ENCODE measurements around the gene GPR176. TPM values are rescaled to one million over a fixed set of nuclear protein-coding genes. Genes with fewer than 3 reads are reported as not detected.

The GPR176 gene
- polyA plus RNA-seq, 1 donor from 2014 or later: 8.3 TPM

DNA sequence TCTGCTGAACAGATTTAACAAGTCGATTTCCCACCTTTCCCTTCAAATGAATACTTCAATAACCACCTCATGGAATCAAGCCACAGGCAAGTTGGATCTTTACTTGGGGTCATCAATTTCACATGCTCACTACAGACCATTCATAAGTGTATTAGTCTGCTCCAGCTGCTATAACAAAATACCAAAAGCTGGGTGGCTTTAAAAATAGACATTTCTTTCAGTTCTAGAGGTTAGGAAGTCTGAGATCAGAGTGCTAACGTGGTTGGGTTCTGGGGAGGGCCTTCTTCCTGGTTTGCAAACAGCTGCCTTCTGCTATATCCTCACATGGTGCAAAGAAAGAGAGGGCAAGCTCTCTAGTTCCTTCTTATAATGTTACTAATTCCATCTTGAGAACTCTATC lies 5.1 kb downstream of the GPR176 start:
- no peak overlapping the region for H3K27ac ChIP-seq (ENCODE audit: low read length)
- peaks cover 21% of the 10 kb centered on the region for H3K27me3 ChIP-seq (ENCODE audit: insufficient read depth, low read depth, low read length)
- H3K9me3 ChIP-seq (ENCODE audit: low read length): no peaks in the 10 kb centered on the region
- no peak overlapping the region for H3K4me2 ChIP-seq (ENCODE audit: low read length)
- no peaks in the 10 kb centered on the region for H3K36me3 ChIP-seq (ENCODE audit: insufficient read depth, low read length)
- H3K9ac ChIP-seq (ENCODE audit: low read length): no peak overlapping the region
- H4K20me1 ChIP-seq (ENCODE audit: insufficient read depth): no peaks in the 10 kb centered on the region
- TF ChIP-seq EZH2 (IDR thresholded peaks at IDR 0.05; ENCODE audit: borderline replicate concordance, insufficient read depth, low read length, poor library complexity, severe bottlenecking) (no peak), MXI1 (conservative IDR thresholded peaks at IDR 0.05; ENCODE audit: poor library complexity, severe bottlenecking) (no peak), EP300 (conservative IDR thresholded peaks at IDR 0.05; ENCODE audit: poor library complexity, severe bottlenecking) (no peak)
- no peaks in the 10 kb centered on the region for H3F3A ChIP-seq (ENCODE audit: insufficient read depth, low read length, poor library complexity, severe bottlenecking)
- H2AFZ ChIP-seq (ENCODE audit: low read depth, low read length): no peak overlapping the region
- no peaks in the 10 kb centered on the region for H3K79me2 ChIP-seq (replicated peaks; ENCODE audit: insufficient read depth, low read length)
- H3K4me3 ChIP-seq (ENCODE audit: low read length): no peak overlapping the region
- H3K9me2 ChIP-seq (ENCODE audit: insufficient read depth, low read length): no peaks in the 10 kb centered on the region

DNA sequence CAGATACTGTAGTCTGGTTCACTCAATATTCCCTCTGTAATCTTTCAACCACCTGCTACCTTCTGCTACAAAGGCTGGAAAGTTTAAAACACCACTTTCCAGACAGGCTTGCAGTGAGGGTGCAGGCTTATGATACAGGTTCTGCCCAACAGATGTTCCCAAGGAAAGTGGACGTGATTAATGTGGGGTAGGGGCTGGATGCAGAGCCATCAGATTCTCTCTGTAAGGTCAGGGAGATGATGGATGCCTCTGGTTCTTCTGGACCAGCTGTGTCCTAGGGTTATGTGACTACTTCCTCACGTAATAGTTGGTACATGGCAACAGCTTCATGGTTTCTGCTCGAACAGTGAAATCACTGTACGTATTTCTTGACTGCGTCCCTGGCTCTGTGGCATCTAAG lies 11.1 kb downstream of the GPR176 start:
- H3K27ac ChIP-seq (ENCODE audit: low read length): no peak overlapping the region
- no peaks in the 10 kb centered on the region for H3F3A ChIP-seq (ENCODE audit: insufficient read depth, low read length, poor library complexity, severe bottlenecking)
- no peak overlapping the region for H3K9ac ChIP-seq (ENCODE audit: low read length)
- H3K27me3 ChIP-seq (ENCODE audit: insufficient read depth, low read depth, low read length): no peaks in the 10 kb centered on the region
- no peaks in the 10 kb centered on the region for H3K9me3 ChIP-seq (ENCODE audit: low read length)
- no peaks in the 10 kb centered on the region for H3K79me2 ChIP-seq (replicated peaks; ENCODE audit: insufficient read depth, low read length)
- no peak overlapping the region for H3K4me2 ChIP-seq (ENCODE audit: low read length)
- no peak overlapping the region for H2AFZ ChIP-seq (ENCODE audit: low read depth, low read length)
- H3K36me3 ChIP-seq (ENCODE audit: insufficient read depth, low read length): no peaks in the 10 kb centered on the region
- H4K20me1 ChIP-seq (ENCODE audit: insufficient read depth): no peaks in the 10 kb centered on the region
- H3K4me3 ChIP-seq (ENCODE audit: low read length): no peak overlapping the region
- TF ChIP-seq, protein P1, sequence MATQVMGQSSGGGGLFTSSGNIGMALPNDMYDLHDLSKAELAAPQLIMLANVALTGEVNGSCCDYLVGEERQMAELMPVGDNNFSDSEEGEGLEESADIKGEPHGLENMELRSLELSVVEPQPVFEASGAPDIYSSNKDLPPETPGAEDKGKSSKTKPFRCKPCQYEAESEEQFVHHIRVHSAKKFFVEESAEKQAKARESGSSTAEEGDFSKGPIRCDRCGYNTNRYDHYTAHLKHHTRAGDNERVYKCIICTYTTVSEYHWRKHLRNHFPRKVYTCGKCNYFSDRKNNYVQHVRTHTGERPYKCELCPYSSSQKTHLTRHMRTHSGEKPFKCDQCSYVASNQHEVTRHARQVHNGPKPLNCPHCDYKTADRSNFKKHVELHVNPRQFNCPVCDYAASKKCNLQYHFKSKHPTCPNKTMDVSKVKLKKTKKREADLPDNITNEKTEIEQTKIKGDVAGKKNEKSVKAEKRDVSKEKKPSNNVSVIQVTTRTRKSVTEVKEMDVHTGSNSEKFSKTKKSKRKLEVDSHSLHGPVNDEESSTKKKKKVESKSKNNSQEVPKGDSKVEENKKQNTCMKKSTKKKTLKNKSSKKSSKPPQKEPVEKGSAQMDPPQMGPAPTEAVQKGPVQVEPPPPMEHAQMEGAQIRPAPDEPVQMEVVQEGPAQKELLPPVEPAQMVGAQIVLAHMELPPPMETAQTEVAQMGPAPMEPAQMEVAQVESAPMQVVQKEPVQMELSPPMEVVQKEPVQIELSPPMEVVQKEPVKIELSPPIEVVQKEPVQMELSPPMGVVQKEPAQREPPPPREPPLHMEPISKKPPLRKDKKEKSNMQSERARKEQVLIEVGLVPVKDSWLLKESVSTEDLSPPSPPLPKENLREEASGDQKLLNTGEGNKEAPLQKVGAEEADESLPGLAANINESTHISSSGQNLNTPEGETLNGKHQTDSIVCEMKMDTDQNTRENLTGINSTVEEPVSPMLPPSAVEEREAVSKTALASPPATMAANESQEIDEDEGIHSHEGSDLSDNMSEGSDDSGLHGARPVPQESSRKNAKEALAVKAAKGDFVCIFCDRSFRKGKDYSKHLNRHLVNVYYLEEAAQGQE (IDR thresholded peaks at IDR 0.05; ENCODE audit: borderline replicate concordance): no peak
- TF ChIP-seq POLR2AphosphoS5 (IDR thresholded peaks at IDR 0.05) (no peak), TAF1 (IDR thresholded peaks at IDR 0.05; ENCODE audit: low read depth) (no peak), EP300 (conservative IDR thresholded peaks at IDR 0.05; ENCODE audit: poor library complexity, severe bottlenecking) (no peak), SMC3 (conservative IDR thresholded peaks at IDR 0.05; ENCODE audit: poor library complexity) (no peak), RAD21 (conservative IDR thresholded peaks at IDR 0.05) (no peak), MXI1 (conservative IDR thresholded peaks at IDR 0.05; ENCODE audit: poor library complexity, severe bottlenecking) (no peak), EZH2 (IDR thresholded peaks at IDR 0.05; ENCODE audit: borderline replicate concordance, insufficient read depth, low read length, poor library complexity, severe bottlenecking) (no peak)
- TF ChIP-seq, protein P2, sequence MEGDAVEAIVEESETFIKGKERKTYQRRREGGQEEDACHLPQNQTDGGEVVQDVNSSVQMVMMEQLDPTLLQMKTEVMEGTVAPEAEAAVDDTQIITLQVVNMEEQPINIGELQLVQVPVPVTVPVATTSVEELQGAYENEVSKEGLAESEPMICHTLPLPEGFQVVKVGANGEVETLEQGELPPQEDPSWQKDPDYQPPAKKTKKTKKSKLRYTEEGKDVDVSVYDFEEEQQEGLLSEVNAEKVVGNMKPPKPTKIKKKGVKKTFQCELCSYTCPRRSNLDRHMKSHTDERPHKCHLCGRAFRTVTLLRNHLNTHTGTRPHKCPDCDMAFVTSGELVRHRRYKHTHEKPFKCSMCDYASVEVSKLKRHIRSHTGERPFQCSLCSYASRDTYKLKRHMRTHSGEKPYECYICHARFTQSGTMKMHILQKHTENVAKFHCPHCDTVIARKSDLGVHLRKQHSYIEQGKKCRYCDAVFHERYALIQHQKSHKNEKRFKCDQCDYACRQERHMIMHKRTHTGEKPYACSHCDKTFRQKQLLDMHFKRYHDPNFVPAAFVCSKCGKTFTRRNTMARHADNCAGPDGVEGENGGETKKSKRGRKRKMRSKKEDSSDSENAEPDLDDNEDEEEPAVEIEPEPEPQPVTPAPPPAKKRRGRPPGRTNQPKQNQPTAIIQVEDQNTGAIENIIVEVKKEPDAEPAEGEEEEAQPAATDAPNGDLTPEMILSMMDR (IDR thresholded peaks at IDR 0.05; ENCODE audit: poor library complexity, severe bottlenecking): no peak
- H3K9me2 ChIP-seq (ENCODE audit: insufficient read depth, low read length): no peaks in the 10 kb centered on the region
